AG09309 (cell line): ENCODE data around the gene ITCH.

ENCODE experiments used
- DNase-seq: peaks from one replicate; pipeline ENCODE4 v3.0.0-alpha.2; 2010; ENCODE audit warnings: low read depth
- H3K4me3 ChIP-seq: 2 replicates; pipeline ENCODE4 v1.5.1; 2011; ENCODE audit warnings: mild to moderate bottlenecking, low read depth, low read length, moderate library complexity; ENCODE audit not compliant: control insufficient read depth
- CTCF ChIP-seq: IDR thresholded peaks from 2 replicates; pipeline ENCODE4 v1.5.1; 2011; ENCODE audit warnings: mild to moderate bottlenecking, low read depth, low read length, inconsistent platforms; ENCODE audit not compliant: insufficient read depth, control insufficient read depth; ENCODE audit errors: missing control alignments

Gene ITCH

GRCh38 chr20:34385464-34385863 is 22.4 kb downstream of the ITCH start:
- TF ChIP-seq CTCF = no peak
- DNase-seq = no peak
- no peak overlapping the region for H3K4me3 ChIP-seq

GRCh38 chr20:34388000-34388399 is 24.9 kb downstream of the ITCH start:
- no peak overlapping the region for H3K4me3 ChIP-seq
- DNase-seq = no peak
- no peak for TF ChIP-seq CTCF

GRCh38 chr20:34388678-34389077 is 25.6 kb downstream of the ITCH start:
- TF ChIP-seq CTCF = no peak
- H3K4me3 ChIP-seq = no peak overlapping the region

GRCh38 chr20:34389206-34389953 is 26.3 kb downstream of the ITCH start:
- DNase-seq = no peak
- H3K4me3 ChIP-seq = no peak overlapping the region
- TF ChIP-seq CTCF = no peak

More at GRCh38 chr20:34388678-34389077, 25.6 kb downstream of the ITCH start:
- DNase-seq = no peak

- DNase-seq = no peak
- no peak for TF ChIP-seq CTCF
- H3K4me3 ChIP-seq = no peak overlapping the region
Measured at GRCh38 chr20:34389954-34390555, 27.0 kb downstream of the ITCH start.

GRCh38 chr20:34396408-34396807 is 33.3 kb downstream of the ITCH start:
- no peak for TF ChIP-seq CTCF
- no peak overlapping the region for H3K4me3 ChIP-seq

More at GRCh38 chr20:34396408-34396807, 33.3 kb downstream of the ITCH start:
- no peak for DNase-seq
